Islet precursor cell (in vitro differentiated cells): ENCODE data around the gene C13orf42.
"Not testable (repeated sequence)": the region's sequence is repeated elsewhere in the genome, so short reads cannot be mapped to it uniquely, and the experiment has no call there.

Experiments used
- DNase-seq: peaks from one replicate; pipeline ENCODE4 v3.0.0-alpha.2; 2018

Gene C13orf42

GRCh38 chr13:51111174-51111573 is at the start of gene C13orf42:
C13orf42 (minus strand) TSS chr13:51111274; CDS start chr13:51111209, 65 bp downstream.
- DNase-seq, result no peak

GRCh38 chr13:51158880-51159518 is 47.9 kb upstream of the C13orf42 start:
- DNase-seq, result no peak

DNA sequence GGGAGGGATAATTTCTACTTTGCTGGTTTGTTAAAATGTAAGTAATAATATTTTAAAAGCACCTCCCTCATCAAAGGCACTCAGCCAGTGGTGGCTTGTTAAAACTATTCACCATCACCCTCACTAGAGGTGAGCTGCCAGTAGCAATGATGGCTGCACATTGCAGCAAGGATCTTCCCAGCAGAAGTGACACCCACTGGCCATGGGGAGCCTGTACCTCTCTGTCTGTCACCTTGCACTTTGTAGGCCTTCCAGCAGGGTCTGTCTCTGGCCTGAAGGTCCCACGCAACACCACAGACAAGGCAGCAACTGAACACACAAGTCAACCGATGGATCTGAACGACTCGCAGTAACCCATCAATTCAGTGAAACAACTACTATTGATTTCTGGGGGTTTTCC is 47.3 kb upstream of the C13orf42 start:
- no peak for DNase-seq

- DNase-seq, result no peak
These were observed 45.6 kb upstream of the C13orf42 start for GRCh38 chr13:51156648-51157047.

- DNase-seq, result no peak
These were observed 44.9 kb upstream of the C13orf42 start for GRCh38 chr13:51155776-51156515.

DNA sequence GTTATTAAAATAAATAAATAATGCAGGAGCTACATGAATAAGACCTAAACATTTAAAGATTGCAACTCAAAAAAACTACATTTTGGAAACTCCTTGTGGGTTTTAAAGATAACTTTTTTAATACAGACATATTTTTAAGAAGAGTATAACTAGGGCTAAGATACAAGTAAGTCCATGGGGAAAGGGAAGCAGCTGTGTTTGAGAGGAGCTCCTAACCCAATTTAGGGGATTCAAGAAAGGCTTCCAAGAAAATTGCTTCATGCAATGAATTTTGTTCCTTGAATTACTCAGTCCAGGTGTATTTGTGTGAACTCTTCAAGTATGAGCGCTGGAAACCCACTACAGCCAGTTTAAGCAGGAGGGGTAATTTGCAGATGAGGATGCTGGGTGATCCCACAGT is 44.1 kb upstream of the C13orf42 start:
- DNase-seq, result no peak

DNA sequence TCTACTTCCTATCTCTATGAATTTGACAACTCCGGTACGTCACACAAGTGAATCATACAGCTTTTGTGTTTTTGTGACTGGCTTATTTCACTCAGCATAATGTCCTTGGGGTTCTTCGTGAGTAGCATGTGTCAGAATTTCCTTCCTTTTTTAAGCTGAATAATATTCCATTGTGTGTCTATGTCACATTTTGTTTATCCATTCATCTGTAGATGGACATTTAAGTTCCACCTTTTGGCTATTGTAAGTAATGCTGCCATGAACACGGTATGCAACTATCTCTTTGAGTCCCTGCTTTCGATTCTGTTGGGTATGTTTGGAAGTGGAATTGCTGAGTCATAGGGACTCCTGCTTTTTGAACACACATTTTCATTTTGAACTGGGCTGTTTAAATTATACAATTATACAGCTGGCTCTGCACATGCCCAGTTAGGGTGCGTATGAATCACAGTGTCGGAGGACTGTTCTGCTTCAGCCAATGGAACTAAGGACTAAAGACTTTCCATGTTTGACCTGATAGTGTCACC is 43.0 kb upstream of the C13orf42 start:
- no peak for DNase-seq

- no peak for DNase-seq
These were observed 42.5 kb upstream of the C13orf42 start for GRCh38 chr13:51153527-51153926.

- peak; percentile 66 for DNase-seq
These were observed 41.6 kb upstream of the C13orf42 start for GRCh38 chr13:51152701-51153100.

GRCh38 chr13:51151463-51151862 is 40.4 kb upstream of the C13orf42 start:
- no peak for DNase-seq

DNA sequence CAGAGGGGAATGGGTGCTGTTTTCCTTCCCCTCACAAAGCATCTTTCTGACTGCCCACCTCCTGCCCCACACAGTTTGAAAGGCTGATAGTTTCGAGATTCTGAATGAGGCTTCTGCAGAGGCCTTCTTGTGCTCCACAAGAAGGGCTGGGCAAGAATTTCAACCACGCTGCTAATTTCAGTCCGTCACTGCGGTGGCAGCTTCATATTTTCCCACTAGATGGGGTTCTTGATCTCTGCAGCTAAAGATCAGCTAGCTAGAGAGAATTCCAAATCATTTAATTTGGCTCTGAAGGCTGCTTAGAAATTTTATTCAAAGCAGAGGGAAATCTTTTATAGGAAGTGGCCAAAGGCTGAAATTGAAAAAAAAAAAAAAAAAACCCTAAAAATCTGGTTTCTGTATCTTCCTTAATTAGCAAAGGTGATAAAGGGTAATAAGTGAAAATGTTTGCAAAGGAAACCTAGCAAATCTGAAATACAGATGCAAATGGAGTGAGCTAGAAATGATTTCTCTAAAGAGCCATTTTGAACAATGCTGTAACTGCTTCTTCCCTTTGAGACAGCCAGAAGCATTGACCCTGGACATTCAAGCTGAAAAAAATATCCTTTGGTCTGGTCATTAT is 38.0 kb upstream of the C13orf42 start:
- peak; percentile 79 for DNase-seq

DNA sequence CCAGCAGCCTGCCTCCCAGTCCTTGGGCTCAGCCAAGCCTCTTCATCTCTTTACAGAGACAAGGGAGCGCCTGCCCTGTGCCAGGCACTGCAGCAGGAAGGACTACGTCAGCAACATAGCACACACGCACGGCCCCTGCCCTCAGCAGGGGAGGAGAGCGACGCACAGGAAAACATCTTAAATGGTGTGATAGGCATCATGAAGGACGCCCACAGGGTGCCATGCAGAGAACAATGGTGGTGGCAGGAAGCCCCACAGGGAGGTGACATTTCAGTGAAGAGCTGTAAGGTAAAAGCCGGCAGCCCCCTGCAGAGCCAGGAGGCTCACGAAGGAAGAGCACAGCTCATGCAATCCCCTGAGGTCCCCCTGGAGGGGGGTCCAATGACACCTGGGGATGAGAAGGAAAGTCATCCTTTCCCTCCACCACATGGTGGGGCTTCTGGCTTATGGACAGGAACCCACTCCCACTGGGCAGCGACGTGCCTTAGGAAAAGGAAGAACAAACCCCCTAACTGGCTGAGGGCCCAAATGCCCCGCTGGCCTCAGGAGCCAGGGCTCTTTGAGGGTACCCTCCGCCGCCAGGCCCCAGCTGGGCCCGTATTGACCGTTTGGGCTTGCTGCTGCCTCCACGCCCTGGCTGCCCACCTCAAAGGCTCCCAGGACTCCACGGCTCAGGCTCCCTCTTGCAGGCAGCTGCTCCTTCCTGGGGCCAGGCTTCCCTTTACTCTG is 37.3 kb upstream of the C13orf42 start:
- peak; percentile 63 for DNase-seq

GRCh38 chr13:51147732-51148131 is 36.7 kb upstream of the C13orf42 start:
- no peak for DNase-seq

DNA sequence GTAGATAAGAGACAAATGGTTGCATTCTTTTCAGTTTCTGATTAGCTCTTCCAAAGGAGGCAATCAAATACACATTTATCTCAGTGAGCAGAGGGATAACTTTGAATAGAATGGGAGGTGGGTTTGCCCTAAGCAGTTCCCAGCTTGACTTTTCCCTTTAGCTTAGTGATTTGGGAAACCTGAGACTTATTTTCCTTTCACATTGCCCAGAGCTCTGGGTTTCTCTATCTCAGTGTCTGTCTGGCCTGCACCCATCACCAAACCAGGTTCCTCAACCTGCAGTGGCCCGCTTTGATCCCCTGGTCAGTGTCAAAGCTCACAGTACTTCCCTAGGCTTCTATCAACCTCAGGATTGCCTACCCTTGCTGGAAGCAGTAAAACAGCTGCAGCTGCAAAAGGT is 35.6 kb upstream of the C13orf42 start:
- no peak for DNase-seq

- DNase-seq, result no peak
These were observed 26.2 kb upstream of the C13orf42 start for GRCh38 chr13:51137250-51137649.

- DNase-seq, result no peak
These were observed 25.4 kb upstream of the C13orf42 start for GRCh38 chr13:51136276-51136980.

GRCh38 chr13:51134763-51135365 is 23.8 kb upstream of the C13orf42 start:
- no peak for DNase-seq

DNA sequence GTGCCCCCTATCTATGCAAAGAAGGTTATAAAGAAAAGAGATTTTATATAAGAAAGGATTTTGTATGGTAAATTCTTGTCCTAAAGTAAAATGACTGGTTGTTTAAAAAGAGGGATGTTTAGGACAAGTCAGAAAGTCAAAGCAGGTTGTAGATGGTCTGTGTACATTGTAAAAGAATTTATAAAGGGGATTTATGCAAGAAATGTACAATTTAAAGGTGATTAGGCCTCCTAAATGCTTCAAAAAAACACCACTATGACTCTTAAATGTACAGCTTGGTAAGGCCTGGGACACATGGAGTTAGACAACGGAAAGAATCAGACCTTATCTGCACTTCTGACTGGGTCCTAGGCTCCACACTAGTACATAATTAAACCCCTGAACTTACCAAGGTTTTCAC is 19.3 kb upstream of the C13orf42 start:
- no peak for DNase-seq

DNA sequence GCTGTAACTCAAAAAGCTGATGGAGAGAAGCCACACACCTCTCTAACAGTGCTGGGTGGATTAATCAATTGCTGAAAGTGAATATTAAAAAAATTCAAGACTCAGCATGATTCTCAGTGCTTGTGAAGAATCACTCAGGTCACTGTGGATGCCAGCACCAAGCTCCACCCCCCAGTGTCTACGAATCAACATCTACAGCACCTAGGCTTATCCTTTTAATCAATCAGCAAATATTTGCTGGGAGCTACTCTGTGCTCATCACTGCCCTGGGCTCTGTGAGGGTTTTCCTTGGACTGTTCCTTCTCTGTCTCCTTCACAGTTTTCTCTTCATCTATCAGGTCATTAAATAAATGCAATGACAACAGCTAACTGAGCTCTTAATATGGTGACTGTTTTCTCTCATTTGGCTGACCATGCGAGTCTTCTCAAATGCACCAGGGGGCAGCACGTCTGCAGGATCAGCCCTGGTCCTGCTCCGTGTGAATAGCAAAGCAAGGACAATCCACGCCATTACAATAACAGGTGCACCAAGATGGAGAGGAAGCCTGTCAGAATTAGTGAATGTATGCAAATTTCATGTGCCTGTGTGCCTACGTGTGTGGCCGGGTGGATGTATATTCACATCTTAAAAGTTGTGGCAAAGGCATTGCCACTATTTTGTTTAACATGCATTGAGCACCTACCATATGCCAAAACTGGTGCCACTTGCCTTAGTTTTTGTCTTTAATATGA is 14.6 kb upstream of the C13orf42 start:
- no peak for DNase-seq

- no peak for DNase-seq
These were observed 11.9 kb upstream of the C13orf42 start for GRCh38 chr13:51122868-51123566.

DNA sequence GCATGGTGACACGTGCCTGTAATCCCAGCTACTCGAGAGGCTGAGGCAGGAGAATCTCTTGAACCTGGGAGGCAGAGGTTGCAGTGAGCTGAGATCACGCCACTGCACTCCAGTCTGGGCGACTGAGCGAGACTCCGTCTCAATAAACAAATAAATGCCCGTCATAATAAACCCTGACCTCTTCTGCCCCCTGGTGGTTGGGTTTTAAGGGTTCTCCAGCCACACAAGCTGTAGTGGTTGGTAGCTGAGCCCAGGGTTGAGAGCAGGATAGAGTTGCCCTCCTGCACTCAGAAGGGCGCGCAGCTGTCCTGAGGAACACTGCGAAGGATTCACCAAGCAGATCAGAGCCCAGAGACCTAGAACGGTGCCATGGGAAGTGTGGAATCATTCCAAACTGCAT is 9.8 kb upstream of the C13orf42 start:
- DNase-seq, result not testable (repeated sequence)
